ENCODE measurements around the gene STOM.

Gene STOM

DNA sequence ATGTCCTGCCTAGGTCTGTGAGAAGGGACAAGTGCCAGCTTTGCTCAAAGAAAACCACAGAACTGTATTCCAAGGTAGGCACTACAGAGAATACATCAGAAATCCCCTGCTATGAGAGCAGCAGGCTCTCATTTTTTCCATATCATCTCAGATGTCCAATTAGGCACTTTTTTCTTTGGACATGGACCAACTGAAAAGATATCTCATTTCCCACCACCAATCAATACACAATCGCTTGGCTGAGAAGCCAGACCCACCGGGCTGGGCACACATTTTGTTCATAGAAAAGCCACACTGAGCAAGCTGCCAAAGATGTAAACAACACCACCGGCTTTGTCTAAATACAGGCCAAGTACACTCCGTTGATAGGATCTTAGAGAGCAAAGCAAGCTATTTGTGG is 25.9 kb downstream of the STOM start:
- peak; percentile 96 for DNase-seq

DNA sequence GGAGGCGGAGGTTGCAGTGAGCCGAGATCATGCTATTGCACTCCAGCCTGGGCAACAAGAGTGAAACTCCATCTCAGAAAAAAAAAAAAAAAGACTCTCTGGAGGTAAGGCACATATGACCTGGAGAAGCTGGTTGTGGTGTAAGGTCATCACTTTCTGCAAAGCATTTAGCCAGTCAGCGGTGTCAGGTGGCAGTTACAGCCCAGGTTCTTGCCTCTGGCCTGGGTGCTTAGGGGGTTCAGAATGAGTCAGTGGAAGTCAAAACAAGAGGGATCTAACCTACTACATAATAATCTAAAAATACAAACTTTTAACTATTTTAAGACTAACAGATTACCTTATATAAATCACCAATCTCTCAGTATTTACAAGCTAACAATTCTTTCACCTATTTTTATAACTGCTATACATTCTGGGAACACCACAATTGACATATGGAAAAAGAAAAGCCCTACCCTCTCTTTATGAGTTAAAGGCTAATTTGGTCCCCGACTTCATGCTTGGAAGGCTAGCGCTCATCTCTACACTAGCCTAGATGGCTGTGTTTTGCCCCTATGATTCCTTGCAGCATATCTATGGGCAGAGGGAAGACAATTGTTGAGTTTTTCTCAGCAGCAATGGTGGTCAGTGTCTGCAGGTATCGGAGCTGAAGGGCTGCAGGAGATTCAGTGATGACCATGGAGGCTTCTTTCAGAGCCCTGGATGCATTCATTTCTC is 29.2 kb downstream of the STOM start:
- DNase-seq, result no peak

DNA sequence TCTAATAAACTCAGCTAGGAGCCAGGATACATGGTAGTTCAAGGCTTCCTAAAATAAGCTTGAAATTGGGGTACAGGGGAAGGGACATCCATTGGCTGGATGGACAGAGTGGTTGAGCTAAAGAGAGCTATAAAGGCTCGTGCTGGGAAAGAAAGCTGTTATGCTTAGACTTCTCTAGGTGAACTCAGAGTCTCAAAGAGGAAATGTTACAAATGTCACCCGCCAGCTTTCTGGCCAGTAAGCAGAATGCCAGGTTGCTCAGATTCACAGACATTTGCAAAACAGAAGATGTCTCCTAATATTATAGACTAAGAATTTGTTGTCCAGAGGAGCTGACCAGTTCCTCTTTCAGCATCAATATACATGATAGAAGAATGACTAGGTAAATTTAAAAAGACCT is 30.6 kb downstream of the STOM start:
- no peak for DNase-seq

GRCh38 chr9:121336665-121337064 is 33.4 kb downstream of the STOM start:
- no peak for DNase-seq

DNA sequence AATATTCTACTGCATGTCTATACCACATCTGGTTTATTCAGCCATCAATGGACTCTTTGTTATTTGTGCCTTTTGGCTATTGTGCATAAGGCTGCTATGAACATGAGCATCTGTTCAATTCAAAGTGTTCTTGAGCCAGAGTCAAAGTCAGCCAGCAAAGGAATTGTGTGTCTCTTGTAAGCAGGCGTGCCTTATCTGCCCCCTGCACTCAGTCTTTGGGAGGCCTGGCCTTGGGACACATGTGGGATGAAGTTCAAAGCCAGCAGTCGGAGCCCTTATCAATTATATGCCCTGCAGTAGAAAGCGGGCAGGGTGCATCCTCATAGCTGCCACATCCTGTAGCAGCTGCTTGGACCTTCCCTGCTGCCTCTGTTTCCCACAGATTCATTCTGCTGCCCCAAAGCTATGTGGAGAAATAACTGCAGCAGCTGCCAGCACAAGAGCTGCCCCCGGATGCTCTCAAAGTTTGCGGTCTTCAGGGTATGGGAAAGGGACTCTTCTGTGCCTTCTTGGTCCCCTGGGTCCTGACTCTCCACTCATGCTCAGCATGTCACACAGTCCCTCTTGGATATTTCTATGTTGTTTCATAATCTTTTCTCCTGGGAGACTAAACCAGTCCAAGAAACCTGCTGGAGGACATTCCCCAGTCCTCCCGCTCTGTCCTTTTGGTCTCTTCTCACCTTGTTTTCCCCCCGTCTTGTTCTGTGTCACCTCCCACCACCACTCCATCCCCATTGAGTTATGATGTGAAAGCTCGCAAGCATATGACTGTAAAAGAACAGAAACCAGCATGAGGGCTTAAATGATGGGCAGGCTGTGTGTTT is 35.9 kb downstream of the STOM start:
- no peak for DNase-seq

GRCh38 chr9:121331992-121332685 is 37.9 kb downstream of the STOM start:
- no peak for DNase-seq

- DNase-seq, result no peak
Observed at GRCh38 chr9:121331549-121331948, 38.5 kb downstream of the STOM start.

- no peak for DNase-seq
Observed at GRCh38 chr9:121328876-121329681, 41.0 kb downstream of the STOM start.

DNA sequence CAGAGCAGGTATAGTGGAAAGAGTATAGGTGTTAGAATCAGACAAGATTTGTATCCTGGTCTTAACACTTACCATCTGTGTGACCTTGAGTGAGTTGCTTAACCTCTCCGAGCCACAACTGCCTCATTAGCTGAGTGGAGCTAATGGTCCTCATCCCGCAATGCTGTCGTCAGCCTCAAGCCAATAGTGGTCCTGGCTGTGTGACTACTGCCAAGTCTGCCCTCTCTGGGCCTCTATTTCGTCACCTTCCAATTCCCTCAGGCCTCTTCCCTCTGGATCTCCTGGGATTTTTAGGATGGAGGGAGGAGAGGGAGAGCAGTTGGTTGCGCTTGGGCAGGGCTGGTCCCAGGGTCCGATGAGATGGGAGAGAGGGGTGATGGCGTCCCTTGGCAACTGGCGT is 41.6 kb downstream of the STOM start:
- no peak for DNase-seq

- DNase-seq, result no peak
Observed at GRCh38 chr9:121326901-121327613, 43.0 kb downstream of the STOM start.

DNA sequence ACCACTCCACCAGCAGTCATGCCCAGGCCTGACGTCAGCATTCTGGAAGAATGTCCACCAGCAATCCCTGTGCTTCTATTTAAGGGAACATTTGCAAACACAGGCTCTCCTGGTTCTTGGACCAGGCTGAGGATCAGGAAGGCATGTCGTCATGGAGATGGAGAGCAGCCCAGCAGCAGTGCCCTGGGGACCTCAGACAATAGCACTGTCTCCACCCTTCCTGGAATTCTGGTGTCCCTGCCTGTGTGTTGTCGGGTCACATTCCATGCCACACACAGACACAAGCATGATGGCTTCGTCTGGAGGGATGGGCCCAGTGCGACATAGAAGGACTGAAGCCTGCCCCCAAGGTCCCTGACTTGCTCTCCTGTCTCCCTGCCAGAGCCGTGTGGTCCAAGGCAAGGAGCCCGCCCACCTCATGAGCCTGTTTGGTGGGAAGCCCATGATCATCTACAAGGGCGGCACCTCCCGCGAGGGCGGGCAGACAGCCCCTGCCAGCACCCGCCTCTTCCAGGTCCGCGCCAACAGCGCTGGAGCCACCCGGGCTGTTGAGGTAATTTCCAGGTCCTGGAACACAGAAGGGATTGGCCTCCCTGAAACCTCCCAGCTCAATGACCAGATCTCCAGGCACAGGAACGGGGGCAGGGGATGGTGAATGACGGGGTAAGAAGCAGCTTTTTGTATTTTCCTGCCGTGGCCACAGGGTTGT is 43.8 kb downstream of the STOM start:
- no peak for DNase-seq

- DNase-seq, result no peak
Observed at GRCh38 chr9:121325387-121325786, 44.7 kb downstream of the STOM start.

- no peak for DNase-seq
Observed at GRCh38 chr9:121324755-121325154, 45.3 kb downstream of the STOM start.

GRCh38 chr9:121324316-121324715 is 45.7 kb downstream of the STOM start:
- no peak for DNase-seq

- no peak for DNase-seq
Observed at GRCh38 chr9:121323449-121324151, 46.5 kb downstream of the STOM start.

- no peak for DNase-seq
Observed at GRCh38 chr9:121322737-121323448, 47.2 kb downstream of the STOM start.

DNA sequence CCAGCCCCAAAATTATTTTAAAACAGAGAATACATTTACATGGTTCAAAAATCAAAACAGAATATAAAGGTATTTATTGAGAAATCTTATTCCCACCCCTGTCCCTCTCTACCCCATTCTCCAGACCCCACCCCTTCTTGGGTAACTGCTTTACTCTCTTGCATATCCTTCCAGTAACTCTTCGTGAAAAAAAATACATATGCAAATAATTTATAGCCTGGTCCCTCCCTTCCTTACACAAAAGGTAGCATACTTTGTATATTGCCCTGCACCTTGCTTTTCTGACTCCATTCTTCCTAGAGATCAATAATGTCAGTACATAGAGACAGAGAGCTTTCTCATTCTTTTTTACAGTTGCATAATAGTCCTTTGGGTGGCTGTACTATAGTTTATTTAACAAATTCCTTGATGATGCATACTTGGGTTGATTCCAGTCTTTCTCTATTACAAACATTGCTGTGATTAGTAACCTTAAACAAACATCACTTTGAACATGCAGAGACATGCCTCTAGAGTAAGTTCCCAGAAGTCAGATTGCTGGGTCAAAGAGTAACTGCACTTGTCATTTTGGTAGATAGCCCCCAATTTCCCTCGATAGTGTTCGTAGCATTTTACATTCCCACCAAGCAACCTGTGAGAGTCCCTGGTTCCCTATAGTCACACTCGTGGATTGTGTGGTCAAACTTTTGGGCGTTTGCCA is 47.9 kb downstream of the STOM start:
- DNase-seq, result no peak

- DNase-seq, result no peak
Observed at GRCh38 chr9:121321016-121321503, 49.0 kb downstream of the STOM start.

- no peak for DNase-seq
Observed at GRCh38 chr9:121319383-121319780, 50.7 kb downstream of the STOM start.
